Chondrocyte (in vitro differentiated cells): ENCODE data around the gene S100Z. TPM values are rescaled to one million over a fixed set of nuclear protein-coding genes. Genes with fewer than 3 reads are reported as not detected.
"Not testable (repeated sequence)": the region's sequence is repeated elsewhere in the genome, so short reads cannot be mapped to it uniquely, and the experiment has no call there.

ENCODE experiments used
- DNase-seq: peaks from one replicate; pipeline ENCODE4 v3.0.0; 2021; ENCODE audit warnings: mixed read lengths, low spot score
- H3K27ac Mint-ChIP-seq: one replicate; pipeline ENCODE4 v1.8.0; 2021; ENCODE audit warnings: mild to moderate bottlenecking, moderate library complexity, mixed read lengths; ENCODE audit not compliant: unreplicated experiment
- H3K27me3 Mint-ChIP-seq: 2 replicates; pipeline ENCODE4 v1.8.0; 2021; ENCODE audit warnings: low read depth, mixed read lengths
- H3K36me3 Mint-ChIP-seq: 2 replicates; pipeline ENCODE4 v1.8.0; 2021; ENCODE audit warnings: low read depth, mixed read lengths
- H3K4me1 Mint-ChIP-seq: 2 replicates; pipeline ENCODE4 v1.8.0; 2021; ENCODE audit warnings: low read depth, mild to moderate bottlenecking, mixed read lengths
- H3K4me3 Mint-ChIP-seq: one replicate; pipeline ENCODE4 v1.8.0; 2021; ENCODE audit warnings: mild to moderate bottlenecking, moderate library complexity, mixed read lengths; ENCODE audit not compliant: unreplicated experiment
- H3K9me3 Mint-ChIP-seq: 2 replicates; pipeline ENCODE4 v1.8.0; 2021; ENCODE audit warnings: low read depth, mixed read lengths
- total RNA-seq: library from RNA; stranded (reverse); gene quantifications from 3 replicates; pipeline ENCODE4 v1.2.1, GENCODE V29; 2021
- TF ChIP-seq, protein P1 (sequence below): fragments of 200-600 bp; sonication (generic); IDR thresholded peaks from 2 replicates; pipeline ENCODE4 v1.5.0; 2021; ENCODE audit warnings: antibody characterized with exemption, mild to moderate bottlenecking, moderate library complexity

Gene S100Z
- total RNA-seq, 1 donor from 2014 or later: not detected

DNA sequence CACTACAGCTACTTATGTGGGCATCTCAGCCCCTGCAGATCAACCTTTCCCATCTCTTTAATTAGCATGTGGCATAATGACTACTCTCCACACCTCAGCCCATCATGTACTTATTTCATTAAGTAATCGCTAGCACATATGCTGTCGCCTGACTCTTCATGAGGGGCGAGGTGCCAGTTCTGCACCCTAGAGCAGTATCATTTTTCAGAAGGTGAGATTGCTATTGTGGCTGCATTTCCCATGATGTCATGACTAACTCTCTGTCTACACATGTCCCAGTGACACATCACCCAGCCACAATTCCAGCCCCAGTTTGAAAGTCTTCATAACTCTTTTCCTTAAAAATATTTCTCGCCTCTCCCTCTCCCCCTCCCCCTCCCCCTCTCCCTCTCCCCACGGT is 38.6 kb upstream of the S100Z start:
- Mint-ChIP-seq H3K4me1 (peaks cover 24% of the 10 kb centered on the region), H3K27ac (no peak overlapping the region), H3K27me3 (no peaks in the 10 kb centered on the region), H3K9me3 (no peaks in the 10 kb centered on the region), H3K4me3 (no peak overlapping the region), H3K36me3 (no peaks in the 10 kb centered on the region)
- TF ChIP-seq, protein P1, sequence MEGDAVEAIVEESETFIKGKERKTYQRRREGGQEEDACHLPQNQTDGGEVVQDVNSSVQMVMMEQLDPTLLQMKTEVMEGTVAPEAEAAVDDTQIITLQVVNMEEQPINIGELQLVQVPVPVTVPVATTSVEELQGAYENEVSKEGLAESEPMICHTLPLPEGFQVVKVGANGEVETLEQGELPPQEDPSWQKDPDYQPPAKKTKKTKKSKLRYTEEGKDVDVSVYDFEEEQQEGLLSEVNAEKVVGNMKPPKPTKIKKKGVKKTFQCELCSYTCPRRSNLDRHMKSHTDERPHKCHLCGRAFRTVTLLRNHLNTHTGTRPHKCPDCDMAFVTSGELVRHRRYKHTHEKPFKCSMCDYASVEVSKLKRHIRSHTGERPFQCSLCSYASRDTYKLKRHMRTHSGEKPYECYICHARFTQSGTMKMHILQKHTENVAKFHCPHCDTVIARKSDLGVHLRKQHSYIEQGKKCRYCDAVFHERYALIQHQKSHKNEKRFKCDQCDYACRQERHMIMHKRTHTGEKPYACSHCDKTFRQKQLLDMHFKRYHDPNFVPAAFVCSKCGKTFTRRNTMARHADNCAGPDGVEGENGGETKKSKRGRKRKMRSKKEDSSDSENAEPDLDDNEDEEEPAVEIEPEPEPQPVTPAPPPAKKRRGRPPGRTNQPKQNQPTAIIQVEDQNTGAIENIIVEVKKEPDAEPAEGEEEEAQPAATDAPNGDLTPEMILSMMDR: no peak
- DNase-seq: no peak

DNA sequence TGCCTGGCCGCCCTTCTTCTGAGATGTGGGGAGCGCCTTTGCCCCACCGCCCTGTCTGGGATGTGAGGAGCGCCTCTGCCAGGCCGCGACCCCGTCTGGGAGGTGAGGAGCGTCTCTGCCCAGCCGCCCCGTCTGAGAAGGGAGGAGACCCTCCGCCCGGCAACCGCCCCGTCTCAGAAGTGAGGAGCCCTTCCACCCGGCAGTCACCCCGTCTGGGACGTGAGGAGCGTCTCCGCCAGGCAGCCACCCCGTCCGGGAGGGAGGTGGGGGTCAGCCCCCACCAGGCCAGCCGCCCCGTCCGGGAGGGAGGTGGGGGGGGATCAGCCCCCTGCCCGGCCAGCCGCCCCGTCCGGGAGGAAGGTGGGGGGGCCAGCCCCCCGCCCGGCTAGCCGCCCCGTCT is 37.6 kb upstream of the S100Z start:
- H3K36me3 Mint-ChIP-seq, H3K9me3 Mint-ChIP-seq, DNase-seq, H3K27me3 Mint-ChIP-seq, H3K27ac Mint-ChIP-seq, H3K4me3 Mint-ChIP-seq: not testable (repeated sequence)
- peaks cover 18% of the 10 kb centered on the region for H3K4me1 Mint-ChIP-seq

DNA sequence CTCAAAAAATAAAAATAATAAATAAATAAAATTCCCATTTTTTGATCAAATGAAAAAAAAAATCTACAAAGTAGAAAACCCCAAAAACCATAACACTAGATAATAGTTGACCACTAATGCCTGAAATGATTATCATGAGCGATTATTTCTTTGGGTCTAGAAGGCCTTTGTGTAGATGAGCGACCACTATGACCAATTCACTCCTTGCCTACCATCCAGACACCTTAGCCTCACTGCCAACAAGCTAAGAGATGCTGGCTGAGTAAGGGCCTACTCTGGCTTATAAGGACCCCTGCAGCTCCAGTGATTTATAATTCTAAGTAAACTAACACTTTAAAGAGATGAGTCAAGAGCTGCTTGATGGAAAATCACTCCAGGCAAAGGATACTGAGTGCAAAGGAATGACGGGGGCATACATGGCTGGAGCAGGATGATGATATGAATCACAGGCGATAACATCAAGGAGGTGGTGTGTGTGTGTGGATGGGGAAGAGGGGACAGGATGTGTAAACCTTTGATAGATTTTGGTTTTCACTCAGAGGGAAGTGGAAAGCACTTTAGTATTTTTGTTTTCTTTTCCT is 35.7 kb upstream of the S100Z start:
- H3K27me3 Mint-ChIP-seq: no peaks in the 10 kb centered on the region
- H3K9me3 Mint-ChIP-seq: no peaks in the 10 kb centered on the region
- H3K36me3 Mint-ChIP-seq: no peaks in the 10 kb centered on the region
- peaks cover 10% of the 10 kb centered on the region for H3K4me1 Mint-ChIP-seq
- H3K4me3 Mint-ChIP-seq: no peak overlapping the region
- no peak for DNase-seq
- peak overlapping the region; percentile 50 for H3K27ac Mint-ChIP-seq
- TF ChIP-seq, protein P1: no peak

DNA sequence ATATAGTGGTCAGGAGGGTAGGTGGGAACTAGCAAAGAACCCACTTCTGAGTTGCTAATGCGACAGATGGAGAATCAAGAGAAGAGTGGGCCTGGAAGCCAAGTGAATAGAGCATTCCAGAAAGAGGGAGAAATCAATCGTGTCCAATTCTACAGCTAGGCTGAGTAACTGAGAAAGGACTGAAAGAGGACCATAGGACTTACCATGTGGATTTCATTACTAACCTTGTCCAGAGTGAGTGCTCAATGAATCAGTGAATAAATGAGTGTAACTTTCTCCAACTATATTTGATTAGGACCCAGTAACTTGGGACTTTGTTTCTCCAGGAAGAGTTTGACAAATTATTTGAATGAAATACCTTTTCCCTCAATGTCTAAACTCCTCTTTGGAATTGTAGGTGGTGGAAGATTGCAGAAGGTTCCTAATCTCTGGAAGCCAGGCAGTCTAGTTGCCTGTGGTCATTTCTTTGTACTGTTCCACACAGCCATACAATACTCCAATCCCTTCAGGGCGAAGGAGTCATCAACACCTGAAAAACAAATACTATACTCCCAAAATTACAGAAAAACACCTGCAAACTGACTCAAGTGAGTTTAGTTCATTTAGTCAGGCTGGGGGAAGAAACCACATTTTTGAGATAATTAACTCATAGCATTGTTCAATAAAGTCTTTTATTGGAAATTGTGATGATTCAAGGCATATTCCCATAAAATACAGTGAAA is 33.5 kb upstream of the S100Z start:
- Mint-ChIP-seq H3K27ac (no peak overlapping the region), H3K4me1 (peaks cover 25% of the 10 kb centered on the region), H3K36me3 (no peaks in the 10 kb centered on the region), H3K4me3 (no peak overlapping the region), H3K9me3 (no peaks in the 10 kb centered on the region), H3K27me3 (no peaks in the 10 kb centered on the region)
- no peak for DNase-seq
- TF ChIP-seq, protein P1: no peak

DNA sequence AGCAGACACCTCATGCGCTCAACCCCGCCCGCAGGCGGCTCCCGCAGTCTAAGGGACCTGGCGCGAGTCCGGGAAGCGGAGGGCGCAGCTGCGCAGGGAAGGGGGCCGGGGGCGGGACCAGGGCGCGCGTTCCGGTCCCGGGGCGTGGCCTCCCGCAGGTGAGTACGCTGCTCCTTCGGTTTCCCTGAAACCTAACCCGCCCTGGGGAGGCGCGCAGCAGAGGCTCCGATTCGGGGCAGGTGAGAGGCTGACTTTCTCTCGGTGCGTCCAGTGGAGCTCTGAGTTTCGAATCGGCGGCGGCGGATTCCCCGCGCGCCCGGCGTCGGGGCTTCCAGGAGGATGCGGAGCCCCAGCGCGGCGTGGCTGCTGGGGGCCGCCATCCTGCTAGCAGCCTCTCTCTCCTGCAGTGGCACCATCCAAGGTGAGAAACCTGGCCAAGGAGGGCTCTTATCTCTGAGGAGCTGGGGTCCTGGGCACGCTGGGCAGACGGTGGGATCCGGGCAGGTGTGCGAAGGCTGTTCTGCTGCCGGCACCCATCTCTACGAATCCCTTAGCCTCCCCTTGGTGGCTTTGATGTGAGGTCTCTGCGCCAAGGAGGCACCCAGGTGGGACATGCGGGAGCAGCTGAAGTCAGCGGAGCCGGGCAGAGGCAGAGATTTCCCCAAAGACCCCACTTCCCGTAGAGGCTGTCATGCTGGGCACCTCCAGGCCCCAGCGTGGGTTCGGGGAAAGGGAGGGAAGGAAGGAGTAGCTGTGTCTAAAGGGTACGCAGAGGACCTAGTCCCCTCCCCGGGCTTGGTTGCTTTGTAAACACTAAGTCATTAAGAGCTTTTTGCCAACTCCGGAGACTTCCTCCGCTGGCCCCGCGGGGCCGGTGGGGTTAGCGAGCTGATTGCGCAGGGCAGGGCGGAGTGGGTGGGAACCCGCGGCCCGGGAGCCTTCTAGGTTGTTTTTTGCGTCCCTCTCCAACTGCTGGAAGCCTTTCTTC is 30.7 kb upstream of the S100Z start, which contains the start of gene F2RL1:
F2RL1 (plus strand) TSS at position 187 of the 988 bp plus-strand sequence; CDS start at position 340, 153 bp downstream.
- no peak for DNase-seq
- no peak within 1 kb of the TSS for H3K27ac Mint-ChIP-seq
- peak within 1 kb of the TSS; percentile 66 for H3K4me3 Mint-ChIP-seq
- peaks cover 26% of the 10 kb centered on the region for H3K4me1 Mint-ChIP-seq
- TF ChIP-seq, protein P1: no peak
- H3K9me3 Mint-ChIP-seq: no peaks in the 10 kb centered on the region
- no peaks in the 10 kb centered on the region for H3K27me3 Mint-ChIP-seq
- no peaks in the 10 kb centered on the region for H3K36me3 Mint-ChIP-seq
